OCI-LY1 (cell line): ENCODE data around the gene SMAD3.

Source experiments
- H2AFZ ChIP-seq: fragments of 200-600 bp; sonication (generic), shearing (Covaris generic); 2 replicates; pipeline ENCODE4 v1.6.0; 2014; ENCODE audit warnings: antibody characterized with exemption, mild to moderate bottlenecking, low read length
- H3F3A ChIP-seq: fragments of 200-600 bp; sonication (generic), shearing (Covaris generic); 2 replicates; pipeline ENCODE4 v1.6.0; 2014; ENCODE audit warnings: mild to moderate bottlenecking, antibody characterized with exemption, low read length, moderate library complexity; ENCODE audit not compliant: insufficient read depth
- H3K27ac ChIP-seq: fragments of 200-600 bp; sonication (generic); 2 replicates; pipeline ENCODE4 v1.5.1; 2014; ENCODE audit warnings: low read length, mixed run types, mild to moderate bottlenecking, low read depth; ENCODE audit not compliant: poor library complexity, severe bottlenecking
- H3K27me3 ChIP-seq: fragments of 200-600 bp; sonication (generic); 2 replicates; pipeline ENCODE4 v1.6.0; 2014; ENCODE audit warnings: antibody characterized with exemption, mild to moderate bottlenecking, low read length, moderate library complexity; ENCODE audit not compliant: insufficient read depth
- H3K36me3 ChIP-seq: fragments of 200-600 bp; sonication (generic); 2 replicates; pipeline ENCODE4 v1.6.1; 2014; ENCODE audit warnings: mild to moderate bottlenecking, antibody characterized with exemption, low read length, moderate library complexity, mixed read lengths; ENCODE audit not compliant: insufficient read depth
- H3K4me1 ChIP-seq: fragments of 200-600 bp; sonication (generic); 2 replicates; pipeline ENCODE4 v1.5.1; 2014; ENCODE audit warnings: mild to moderate bottlenecking, low read length, moderate library complexity; ENCODE audit not compliant: insufficient read depth, severe bottlenecking
- H3K4me2 ChIP-seq: fragments of 200-600 bp; sonication (generic), shearing (Covaris generic); 2 replicates; pipeline ENCODE4 v1.6.1; 2014; ENCODE audit warnings: low read length
- H3K4me3 ChIP-seq: fragments of 200-600 bp; sonication (generic); 2 replicates; pipeline ENCODE4 v1.5.1; 2014; ENCODE audit warnings: low read length, low read depth, mild to moderate bottlenecking, mixed read lengths; ENCODE audit not compliant: poor library complexity, severe bottlenecking
- H3K79me2 ChIP-seq: fragments of 200-600 bp; shearing (Covaris generic); 2 replicates; pipeline ENCODE4 v1.6.1; 2016; ENCODE audit warnings: mixed run types, low read length, mixed read lengths; ENCODE audit not compliant: insufficient read depth
- H3K9ac ChIP-seq: fragments of 200-600 bp; sonication (generic), shearing (Covaris generic); 2 replicates; pipeline ENCODE4 v1.6.1; 2014; ENCODE audit warnings: mild to moderate bottlenecking, low read length, mixed read lengths
- H3K9me2 ChIP-seq: fragments of 200-600 bp; sonication (generic), shearing (Covaris generic); 2 replicates; pipeline ENCODE4 v1.6.1; 2014; ENCODE audit warnings: low read depth, mild to moderate bottlenecking, low read length, mixed read lengths
- H3K9me3 ChIP-seq: fragments of 200-600 bp; shearing (Covaris generic); 2 replicates; pipeline ENCODE4 v1.6.1; 2014; ENCODE audit warnings: low read length, mixed read lengths
- H4K20me1 ChIP-seq: fragments of 200-600 bp; sonication (generic), shearing (Covaris generic); 2 replicates; pipeline ENCODE4 v1.6.0; 2016; ENCODE audit warnings: mild to moderate bottlenecking, low read length; ENCODE audit not compliant: insufficient read depth
- CTCF ChIP-seq: fragments of 200-600 bp; sonication (generic), shearing (Covaris generic); IDR thresholded peaks from 2 replicates; pipeline ENCODE4 v1.5.1; 2017; ENCODE audit warnings: mild to moderate bottlenecking, antibody characterized with exemption, low read length, moderate library complexity, mixed read lengths
- EZH2 ChIP-seq: fragments of 200-600 bp; sonication (generic), shearing (Covaris generic); IDR thresholded peaks from 2 replicates; pipeline ENCODE4 v1.8.0; 2017; ENCODE audit warnings: borderline replicate concordance, mixed run types, mild to moderate bottlenecking, antibody characterized with exemption, low read length, moderate library complexity, mixed read lengths

SMAD3 gene

GRCh38 chr15:67225336-67225735 lies 159.9 kb downstream of the SMAD3 start:
- Histone ChIP-seq H3K4me1 (peaks cover 9% of the 10 kb centered on the region), H4K20me1 (no peaks in the 10 kb centered on the region), H3K9ac (no peak overlapping the region), H3F3A (no peaks in the 10 kb centered on the region), H3K4me2 (no peak overlapping the region), H3K79me2 (no peaks in the 10 kb centered on the region; the same call in 1 of the 2 replicates), H3K4me3 (no peak overlapping the region), H3K27ac (no peak overlapping the region), H3K9me2 (no peaks in the 10 kb centered on the region), H3K36me3 (peaks cover 48% of the 10 kb centered on the region), H3K9me3 (no peaks in the 10 kb centered on the region), H2AFZ (no peak overlapping the region), H3K27me3 (no peaks in the 10 kb centered on the region)
- no peak for TF ChIP-seq EZH2
- TF ChIP-seq CTCF, result no peak

- Histone ChIP-seq H4K20me1 (no peaks in the 10 kb centered on the region), H3K9me3 (no peaks in the 10 kb centered on the region), H3K36me3 (peaks cover 66% of the 10 kb centered on the region), H3K4me2 (no peak overlapping the region), H3F3A (no peaks in the 10 kb centered on the region), H3K27me3 (no peaks in the 10 kb centered on the region), H3K79me2 (no peaks in the 10 kb centered on the region; the same call in 1 of the 2 replicates), H2AFZ (no peak overlapping the region), H3K27ac (no peak overlapping the region), H3K4me1 (peaks cover 9% of the 10 kb centered on the region), H3K9ac (no peak overlapping the region), H3K4me3 (no peak overlapping the region), H3K9me2 (no peaks in the 10 kb centered on the region)
- TF ChIP-seq CTCF, result no peak
- no peak for TF ChIP-seq EZH2
These were observed 162.0 kb downstream of the SMAD3 start for GRCh38 chr15:67227431-67227830.

GRCh38 chr15:67227846-67228245 lies 162.4 kb downstream of the SMAD3 start:
- Histone ChIP-seq H3K4me2 (no peak overlapping the region), H3K9me3 (no peaks in the 10 kb centered on the region), H2AFZ (no peak overlapping the region), H3F3A (no peaks in the 10 kb centered on the region), H4K20me1 (no peaks in the 10 kb centered on the region), H3K27ac (no peak overlapping the region), H3K4me1 (peaks cover 9% of the 10 kb centered on the region), H3K4me3 (no peak overlapping the region), H3K36me3 (peaks cover 71% of the 10 kb centered on the region), H3K9me2 (no peaks in the 10 kb centered on the region), H3K27me3 (no peaks in the 10 kb centered on the region), H3K9ac (no peak overlapping the region), H3K79me2 (no peaks in the 10 kb centered on the region; the same call in 1 of the 2 replicates)
- TF ChIP-seq EZH2 (no peak), CTCF (no peak)
